Stimulated activated CD8-positive, alpha-beta memory T cell treated with anti-CD3 and anti-CD28 coated beads, Interleukin-7, amount 100 ng/mL, for 1 hour (primary cell): ENCODE results near the gene ALDH7A1.
"Not testable (repeated sequence)": the region's sequence is repeated elsewhere in the genome, so short reads cannot be mapped to it uniquely, and the experiment has no call there.

Source experiments
- DNase-seq, 2 donors: peaks; one replicate each; pipeline ENCODE4 v3.0.0-alpha.2; 2020; ENCODE audit warnings: low read depth in 2 of 2

Gene ALDH7A1

DNA sequence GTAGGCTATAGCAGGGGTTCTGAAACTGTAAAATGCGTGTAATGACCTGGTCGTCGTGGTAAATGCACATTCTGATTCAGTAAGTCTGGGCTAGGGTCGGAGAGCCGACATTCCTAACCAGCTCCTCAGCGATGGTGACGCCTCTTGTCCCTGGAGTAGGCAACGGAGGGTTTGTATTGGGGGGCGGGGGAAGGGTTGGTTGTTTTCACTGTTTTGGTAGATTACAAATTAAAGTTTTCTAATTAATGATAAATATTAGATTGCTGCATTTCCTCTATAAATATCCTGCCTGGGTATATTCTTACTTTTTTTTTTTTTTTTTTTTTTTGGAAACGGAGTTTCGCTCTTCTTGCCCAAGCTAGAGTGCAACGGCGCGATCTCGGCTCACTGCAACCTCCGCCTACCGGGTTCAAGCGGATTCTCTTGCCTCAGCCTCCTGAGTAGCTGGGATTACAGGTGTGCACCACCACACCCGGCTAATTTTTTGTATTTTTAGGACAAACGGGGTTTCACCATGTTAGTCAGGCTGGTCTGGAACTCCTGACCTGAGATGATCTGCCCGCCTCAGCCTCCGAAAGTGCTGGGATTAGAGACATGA lies 566 bp upstream of the ALDH7A1 start:
- DNase-seq = no peak

DNA sequence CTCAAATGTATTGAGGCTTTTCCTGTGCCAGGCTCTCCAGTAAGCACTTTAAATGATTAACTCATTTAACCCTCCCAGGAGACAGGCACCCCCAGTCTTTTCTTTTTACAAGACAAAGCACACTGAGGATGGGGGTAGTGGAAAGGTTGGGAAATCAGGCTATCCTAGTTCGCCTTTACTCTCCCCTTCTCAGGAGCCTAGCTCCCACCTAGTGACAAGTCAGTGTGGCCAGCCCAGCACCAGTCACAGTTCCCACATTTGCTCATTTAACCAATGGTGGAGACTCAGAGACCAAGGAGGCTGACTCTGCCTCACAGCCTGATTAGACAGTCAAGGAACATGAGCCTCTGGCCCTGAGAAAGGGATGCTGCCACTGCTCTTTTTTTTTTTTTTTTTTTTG lies 3.5 kb downstream of the ALDH7A1 start:
- DNase-seq = no peak

DNA sequence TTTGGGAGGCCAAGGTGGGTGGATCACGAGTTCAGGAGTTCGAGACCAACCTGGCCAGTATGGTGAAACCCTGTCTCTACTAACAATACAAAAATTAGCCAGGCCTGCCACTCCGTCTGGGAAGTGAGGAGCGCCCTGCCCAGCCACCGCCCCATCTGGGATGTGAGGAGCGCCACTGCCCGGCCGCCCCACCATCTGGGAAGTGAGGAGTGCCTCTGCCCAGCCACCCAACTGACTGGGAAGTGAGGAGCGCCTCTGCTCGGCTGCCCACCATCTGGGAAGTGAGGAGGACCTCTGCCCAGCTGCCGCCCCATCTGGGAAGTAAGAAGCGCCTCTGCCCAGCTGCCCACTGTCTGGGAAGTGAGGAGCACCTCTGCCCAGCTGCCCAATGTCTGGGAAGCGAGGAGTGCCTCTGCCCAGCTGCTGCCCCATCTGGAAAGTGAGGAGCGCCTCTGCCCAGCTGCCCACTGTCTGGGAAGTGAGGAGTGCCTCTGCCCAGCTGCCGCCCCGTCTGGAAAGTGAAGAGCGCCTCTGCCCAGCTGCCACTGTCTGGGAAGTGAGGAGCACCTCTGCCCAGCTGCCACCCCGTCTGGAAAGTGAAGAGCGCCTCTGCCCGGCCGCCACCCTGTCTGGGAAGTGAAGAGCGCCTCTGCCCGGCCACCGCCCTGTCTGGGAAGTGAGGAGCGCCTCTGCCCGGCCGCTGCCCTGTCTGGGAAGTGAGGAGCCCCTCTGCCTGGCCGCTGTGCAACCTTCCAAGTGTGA lies 5.3 kb downstream of the ALDH7A1 start:
- DNase-seq = no peak

DNA sequence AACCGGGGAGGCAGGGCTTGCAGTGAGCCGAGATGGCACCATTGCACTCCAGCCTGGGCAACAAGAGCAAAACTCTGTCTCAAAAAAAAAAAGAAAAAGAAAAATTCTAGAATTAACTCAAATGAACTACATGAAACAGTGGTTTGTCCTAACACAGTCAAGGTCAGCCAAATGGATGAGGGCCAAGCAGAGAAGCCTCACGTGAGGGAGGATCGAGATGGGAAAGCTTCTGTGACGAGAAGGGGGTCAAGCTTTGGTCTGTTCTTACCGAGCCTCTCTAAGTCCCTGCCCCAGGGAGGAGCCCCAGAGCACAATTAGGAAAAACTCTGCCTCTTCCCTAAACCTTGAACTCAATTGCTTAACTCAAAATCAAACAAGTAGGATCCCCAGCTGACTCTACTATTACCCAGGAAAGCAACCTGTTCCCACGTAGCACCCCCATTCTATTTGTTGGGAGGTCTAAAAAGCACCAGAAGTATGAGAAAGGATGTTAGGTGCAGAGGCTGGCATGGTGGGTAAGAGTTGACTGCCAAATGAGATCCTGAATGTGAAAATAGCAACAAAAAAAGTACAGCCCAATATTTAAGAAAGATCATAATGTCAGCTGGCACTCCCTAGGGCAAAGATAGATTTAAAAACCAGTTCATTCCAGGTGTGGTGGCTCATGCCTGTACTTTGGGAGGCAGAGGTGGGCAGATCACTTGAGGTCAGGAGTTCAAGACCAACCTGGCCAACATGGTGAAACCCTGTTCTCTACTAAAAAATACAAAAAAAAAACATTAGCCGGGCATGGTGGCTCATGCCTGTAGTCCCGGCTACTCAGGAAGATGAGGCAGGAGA lies 7.2 kb downstream of the ALDH7A1 start:
- no peak for DNase-seq

DNA sequence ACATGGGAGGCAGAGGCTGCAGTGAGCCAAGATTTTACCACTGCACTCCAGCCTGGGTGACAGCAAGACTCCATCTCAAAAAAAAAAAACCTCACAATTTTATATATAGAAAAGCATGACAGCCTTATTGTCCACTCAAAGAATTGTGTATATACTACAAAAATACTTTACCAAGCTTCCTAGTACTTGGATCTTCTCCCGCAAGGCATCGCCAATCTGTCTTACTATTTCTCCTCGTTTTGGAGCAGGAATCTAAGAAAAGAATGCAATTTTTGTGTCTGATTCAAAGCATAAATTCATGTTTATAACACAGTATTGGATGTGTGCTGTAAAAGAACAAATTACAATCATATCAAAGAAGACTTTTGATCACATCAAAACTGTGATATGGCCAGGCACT lies 11.3 kb downstream of the ALDH7A1 start:
- DNase-seq = no peak

DNA sequence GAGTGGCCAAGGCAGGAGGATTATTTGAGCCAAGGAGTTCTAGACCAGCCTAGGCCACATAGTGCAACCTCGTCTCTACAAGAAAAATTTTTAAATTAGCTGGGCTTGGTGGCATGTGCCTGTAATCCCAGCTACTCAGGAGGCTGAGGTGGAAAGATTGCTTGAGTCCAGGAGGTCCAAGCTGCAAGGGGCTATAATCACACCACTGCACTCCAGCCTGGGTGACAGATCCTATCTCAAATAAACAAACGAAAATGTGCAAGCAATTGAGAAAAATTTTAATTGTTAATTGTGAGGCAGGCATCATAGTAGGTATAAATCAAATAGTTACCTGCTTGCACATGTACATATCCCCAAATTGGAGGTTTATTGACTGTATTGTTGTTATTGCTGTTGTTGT lies 15.3 kb downstream of the ALDH7A1 start:
- DNase-seq = no peak

DNA sequence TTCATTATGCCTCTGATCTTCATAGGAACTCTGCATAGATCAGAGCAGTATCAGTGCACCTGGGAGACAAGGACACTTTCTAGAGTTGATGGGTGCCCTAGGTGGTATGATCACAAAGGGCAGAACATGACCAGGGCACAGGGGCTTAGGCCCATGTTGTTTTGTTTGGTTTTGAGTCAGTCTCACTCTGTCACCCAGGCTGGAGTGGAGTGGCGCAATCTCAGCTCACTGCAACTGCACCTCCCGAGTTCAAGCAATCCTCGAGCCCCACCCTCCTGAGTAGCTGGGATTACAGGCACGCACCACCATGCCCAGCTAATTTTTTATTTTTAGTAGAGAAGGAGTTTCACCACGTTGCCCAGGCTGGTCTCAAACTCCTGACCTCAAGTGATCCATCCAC lies 17.6 kb downstream of the ALDH7A1 start:
- DNase-seq = no peak

DNA sequence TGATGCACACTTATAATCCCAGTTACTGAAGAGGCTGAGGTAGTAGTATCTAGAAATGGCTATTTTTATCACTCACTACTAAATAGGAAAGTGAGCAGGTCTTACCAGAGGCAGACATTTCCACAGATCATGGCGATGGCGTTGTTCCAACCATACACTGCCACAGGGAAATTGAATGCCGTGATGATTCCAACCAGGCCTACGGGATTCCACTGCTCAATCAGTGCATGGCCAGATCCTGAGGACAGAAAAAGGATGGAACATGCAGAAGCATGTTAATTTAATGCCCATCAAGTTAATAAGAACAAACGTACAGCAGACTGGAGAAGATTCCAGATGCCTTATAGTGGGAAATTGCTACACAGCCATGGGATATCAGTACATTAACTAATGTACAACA lies 18.0 kb downstream of the ALDH7A1 start:
- no peak for DNase-seq

DNA sequence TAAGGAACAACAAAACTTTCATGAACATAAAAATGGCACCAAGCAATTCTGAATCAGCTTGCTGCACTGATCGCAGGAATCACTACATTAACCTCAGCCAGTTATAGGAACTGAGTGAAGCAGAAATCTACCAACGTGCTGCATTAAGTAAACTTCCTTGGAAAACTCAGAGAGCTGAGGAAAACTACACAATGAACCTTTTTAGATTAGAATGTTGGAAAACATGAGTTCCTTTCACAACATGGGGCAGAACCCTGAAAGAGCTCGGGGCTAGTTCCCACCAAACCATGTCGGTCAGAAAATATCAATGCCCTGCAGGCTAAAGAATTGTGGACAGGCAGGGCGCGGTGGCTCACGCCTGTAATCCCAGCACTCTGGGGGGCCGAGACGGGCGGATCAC lies 19.4 kb downstream of the ALDH7A1 start:
- no peak for DNase-seq

DNA sequence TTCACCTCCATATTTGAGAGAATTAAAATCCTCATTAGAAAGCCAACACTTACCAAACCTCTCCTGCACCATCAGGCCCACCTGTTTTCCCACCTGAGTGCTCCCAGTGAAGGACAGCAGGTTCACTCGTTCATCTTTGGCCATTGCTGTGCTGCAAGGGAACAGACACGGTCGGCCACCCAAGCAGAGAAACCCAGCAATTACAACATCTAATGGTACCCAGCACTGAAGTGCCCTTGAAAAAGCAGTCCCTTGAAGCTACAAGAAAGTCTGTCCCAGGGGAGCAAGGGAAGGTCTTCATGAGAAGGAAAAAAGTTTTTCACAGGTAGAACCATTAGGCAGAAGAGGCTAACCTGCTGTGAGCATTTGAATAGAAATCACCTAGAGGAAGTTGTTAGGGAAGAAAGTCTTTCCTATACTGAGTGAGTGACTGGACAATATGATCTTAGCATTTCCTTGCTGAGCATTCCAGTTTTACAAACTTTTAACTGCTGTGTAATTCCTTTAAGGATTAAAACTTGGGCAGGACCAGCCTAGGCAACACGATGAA lies 26.7 kb downstream of the ALDH7A1 start:
- no peak for DNase-seq

DNA sequence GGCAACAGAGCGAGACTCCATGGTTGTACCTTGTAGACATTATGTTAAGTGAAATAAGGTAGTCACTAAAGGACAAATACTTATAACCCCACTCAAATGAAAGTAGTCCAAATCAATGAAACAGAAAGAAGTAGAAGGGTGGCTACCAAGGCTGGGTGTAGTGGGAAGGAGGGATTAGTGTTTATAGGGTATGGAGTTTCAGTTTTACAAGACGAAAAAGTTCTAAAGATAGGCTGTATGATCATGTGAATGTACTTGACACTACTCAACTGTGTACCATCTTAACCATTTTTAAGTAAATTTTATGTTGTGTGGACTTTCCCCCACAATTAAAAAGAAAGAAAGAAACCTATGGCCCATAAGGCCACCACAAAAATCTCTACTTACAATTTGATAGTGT lies 32.2 kb downstream of the ALDH7A1 start:
- DNase-seq = no peak

DNA sequence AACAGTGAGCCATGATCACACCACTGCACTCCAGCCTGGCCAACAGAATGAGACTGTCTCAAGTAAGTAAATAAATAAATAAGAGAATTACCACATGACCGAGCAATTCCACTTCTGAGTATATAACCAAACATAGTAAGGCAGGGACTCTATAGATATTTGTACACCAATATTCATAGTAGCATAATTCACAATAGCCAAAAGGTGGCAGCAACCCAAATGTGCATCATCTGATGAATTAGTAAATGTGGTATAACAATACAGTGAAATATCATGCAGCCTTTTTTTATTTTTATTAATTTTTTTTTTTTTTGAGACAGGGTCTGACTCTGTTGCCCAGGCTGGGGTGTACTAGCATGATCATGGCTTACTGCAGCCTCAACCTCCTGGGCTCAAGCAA lies 33.1 kb downstream of the ALDH7A1 start:
- DNase-seq = no peak

DNA sequence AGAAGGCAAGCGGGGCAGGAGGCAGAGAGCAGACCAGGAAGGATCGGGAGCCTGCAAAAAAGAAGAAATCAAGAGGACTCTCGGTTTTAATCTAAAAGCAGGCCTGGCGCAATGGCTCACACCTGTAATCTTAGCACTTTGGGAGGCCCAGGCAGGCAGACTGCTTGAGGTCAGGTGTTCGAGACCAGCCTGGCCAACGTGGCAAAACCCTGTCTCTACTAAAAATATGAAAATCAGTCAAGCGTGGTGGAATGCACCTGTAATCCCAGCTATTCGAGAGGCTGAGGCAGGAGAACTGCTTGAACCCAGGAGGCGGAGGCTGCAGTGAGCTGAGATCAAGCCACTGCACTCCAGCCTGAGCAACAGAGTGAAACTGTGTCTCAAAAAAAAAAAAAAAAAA lies 39.9 kb downstream of the ALDH7A1 start:
- not testable (repeated sequence) for DNase-seq

DNA sequence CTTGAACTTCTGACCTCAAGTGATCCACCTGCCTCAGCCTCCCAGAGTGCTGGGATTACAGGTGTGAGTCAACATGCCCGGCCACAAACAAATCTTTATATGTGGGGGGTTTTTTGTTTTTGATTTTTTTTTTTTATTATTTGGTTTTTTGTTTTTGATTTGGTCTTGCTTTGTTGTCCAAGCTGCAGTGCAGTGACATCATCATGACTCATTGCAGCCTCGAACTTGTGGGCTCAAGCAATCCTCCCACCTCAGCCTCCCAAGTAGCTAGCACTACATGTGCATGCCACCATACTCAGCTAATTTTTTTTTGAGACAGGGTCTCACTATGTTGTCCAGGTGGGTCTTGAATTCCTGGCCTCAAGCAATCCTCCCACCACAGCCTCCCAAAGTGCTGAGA lies 42.4 kb downstream of the ALDH7A1 start:
- DNase-seq = no peak

DNA sequence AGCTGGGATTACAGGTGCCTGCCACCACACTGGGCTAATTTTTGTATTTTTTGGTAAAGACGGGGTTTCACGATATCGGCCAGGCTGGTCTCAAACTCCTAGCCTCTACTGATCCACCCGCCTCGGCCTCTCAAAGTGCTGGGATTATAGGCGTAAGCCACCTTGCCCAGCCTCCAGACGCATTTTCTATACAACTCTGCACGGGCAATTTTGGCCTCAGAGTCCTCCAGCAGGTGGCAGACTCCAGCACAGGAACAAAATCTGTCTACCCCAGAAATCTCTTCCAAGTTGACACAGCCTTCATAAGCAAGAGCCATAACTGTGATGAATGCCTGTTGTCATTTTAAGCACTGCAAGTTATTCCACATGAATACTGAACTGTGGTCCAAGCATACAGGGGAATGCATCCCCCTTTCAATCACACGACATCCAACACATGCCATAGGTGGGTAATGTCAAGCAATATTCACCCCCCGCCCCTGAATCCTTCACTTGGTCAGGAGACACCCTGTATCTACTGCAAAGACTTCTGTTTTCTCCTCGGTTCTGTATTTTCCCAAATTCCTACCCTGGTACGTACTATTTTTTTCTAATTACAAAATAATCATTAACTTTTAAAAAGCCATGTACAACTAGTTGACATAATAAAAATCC lies 50.8 kb downstream of the ALDH7A1 start:
- DNase-seq = no peak

DNA sequence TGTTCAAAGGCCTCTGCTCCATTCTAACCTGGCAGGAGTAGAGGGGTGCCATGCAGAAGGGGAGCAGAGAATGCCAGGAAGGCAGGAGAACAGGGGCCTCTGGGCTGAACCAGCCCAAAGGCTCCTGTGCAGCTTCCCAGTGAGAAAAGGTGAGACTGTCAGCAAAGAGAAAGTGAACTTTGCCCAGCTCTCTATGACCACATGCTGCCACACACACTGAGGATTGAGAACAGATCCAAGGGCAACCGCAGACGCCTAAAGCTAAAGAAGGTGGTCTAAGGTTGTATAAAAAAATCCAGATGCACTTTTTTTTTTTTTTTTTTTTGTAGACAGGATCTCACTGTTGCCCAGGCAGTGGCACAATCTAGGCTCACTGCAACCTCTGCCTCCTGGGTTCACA lies 51.4 kb downstream of the ALDH7A1 start:
- DNase-seq = no peak

DNA sequence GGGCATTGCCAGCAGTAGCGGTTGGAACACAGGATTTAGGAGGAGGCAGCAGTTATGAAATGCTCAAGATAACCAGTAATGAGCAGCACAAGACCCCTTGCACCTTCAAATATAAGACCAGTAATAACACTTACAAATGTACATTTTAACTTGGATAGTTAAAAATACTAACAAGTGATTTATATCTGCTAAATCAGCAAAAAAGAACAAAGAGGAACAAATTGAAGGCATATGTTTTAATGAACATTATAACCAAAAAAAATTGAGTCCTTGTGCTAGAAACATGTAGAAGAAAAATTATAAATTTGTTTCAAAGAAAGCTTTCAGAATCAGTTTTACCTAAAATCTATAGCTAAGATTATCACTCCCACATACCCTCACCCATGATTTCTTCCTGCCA lies 52.0 kb downstream of the ALDH7A1 start:
- no peak for DNase-seq

DNA sequence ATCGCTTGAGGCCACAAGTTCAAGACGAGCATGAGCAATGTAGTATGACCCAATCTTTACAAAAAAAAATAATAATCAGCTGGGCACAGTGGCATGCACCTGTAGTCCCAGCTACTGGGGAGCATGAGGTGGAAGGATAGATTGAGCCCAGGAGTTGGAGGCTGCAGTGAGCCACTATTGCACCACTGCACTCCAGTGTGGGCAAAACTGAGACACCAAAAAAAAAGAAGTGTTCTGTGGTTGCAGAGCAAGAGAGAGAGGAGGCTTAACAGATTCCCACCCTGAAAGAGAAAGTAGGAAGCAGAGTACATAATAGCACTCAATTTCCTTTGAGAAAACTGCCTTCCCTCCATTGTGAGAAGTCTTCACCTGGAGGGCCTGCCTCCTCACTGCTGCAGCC lies 52.6 kb downstream of the ALDH7A1 start:
- DNase-seq = no peak

DNA sequence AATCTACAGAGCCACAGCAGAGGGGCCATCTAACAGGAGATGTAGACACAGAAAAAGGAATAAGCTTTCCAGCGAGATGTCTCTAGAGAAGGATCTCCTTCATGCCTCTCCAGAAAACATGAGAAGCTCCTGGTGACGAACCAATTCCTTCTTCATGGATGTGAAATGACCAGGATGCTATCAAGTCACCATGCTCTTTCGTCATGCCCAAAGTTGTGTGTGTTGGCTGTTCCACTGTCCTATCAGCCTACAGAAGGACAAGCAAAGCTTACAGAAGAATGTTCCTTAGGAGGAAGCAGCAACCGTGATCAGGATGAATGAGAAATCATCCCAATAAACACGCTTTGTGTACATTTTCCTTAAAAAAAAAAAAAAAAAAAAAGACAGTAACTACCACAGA lies 54.4 kb downstream of the ALDH7A1 start:
- no peak for DNase-seq

DNA sequence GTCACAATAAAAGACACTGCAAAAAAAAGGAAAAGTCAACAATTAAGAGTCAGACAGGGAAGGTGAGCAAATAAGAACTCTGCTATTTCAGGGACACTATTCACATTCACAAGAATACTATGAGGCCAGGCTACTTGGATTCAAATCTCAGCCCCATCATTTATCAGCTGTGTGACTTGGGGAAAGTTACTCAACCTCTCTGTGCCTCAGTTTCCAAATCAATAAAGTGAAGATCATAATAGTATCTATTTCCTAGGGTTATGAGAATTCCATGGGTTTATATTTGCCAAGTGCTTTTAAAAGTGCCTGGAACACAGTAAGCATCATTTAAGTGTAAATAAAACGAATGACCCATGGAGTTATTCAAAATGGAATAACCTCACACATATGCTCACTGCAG lies 56.4 kb downstream of the ALDH7A1 start:
- no peak for DNase-seq

DNA sequence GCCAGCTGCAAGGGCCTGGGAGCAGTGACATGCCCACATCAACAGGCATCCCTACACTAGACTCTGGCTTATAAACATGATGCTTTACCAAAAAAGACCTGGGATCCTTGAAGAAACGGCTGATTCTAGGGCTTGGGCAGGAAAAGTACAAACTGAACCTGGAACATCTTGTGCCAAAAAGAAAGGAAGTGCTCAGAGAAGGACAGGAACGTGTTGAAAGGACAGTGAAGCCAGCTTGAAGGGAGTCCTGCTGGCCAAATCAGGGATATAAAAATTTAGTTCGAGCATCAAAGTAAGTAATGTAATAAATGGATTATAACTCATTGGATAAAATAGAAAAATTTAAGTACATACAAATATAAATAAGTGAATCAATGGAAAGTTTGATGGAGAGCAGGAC lies 58.1 kb downstream of the ALDH7A1 start:
- DNase-seq = no peak

DNA sequence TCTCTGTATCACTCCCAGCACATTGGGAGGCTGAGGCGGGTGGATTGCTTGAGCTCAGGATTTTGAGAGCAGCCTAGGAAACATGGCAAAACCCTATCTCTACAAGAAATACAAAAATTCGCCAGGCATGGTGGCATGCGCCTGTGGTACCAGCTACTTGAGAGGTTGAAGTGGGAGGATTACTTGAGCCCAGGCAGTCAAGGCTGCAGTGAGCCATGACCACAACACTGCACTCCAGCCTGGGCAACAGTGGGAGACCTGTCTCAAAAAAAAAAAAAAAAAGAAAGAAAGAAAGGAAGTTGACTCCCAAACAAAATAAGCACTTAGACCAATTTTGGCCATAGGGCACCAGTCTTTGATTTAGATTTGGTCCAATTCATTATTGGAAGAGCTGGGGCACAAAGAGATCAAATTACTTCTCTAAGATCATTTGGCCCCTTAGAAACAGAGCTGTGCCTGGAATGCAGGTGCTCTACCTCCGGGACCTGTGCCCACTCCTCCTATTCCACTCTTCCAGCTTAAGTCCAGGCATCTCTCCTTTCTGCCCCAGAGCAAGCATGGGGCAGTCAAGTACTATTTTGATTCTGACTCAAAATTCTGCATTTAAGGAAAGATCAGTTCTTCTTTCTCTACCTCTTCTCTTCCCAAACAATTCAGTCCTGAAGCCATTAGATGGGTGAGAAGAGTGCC lies 59.0 kb downstream of the ALDH7A1 start:
- no peak for DNase-seq
